NCI-H146 (cell line): Measurements from ENCODE around the gene MYB.

ENCODE experiments used
- DNase-seq: peaks from one replicate; lab custom pipeline; 2025; lab: John Stamatoyannopoulos, UW

The MYB gene

GRCh38 chr6:135188718-135189117 lies 7.6 kb downstream of the MYB start:
- no peak for DNase-seq

- no peak for DNase-seq
Measured at GRCh38 chr6:135189344-135189743, 8.2 kb downstream of the MYB start.

- DNase-seq: no peak
Measured at GRCh38 chr6:135191508-135192255, 10.6 kb downstream of the MYB start.

- DNase-seq: no peak
Measured at GRCh38 chr6:135192256-135193174, 11.4 kb downstream of the MYB start.

- no peak for DNase-seq
Measured at GRCh38 chr6:135193221-135193620, 12.1 kb downstream of the MYB start.

- DNase-seq: no peak
Measured at GRCh38 chr6:135195041-135195440, 13.9 kb downstream of the MYB start.

GRCh38 chr6:135195522-135195921 lies 14.4 kb downstream of the MYB start:
- no peak for DNase-seq

GRCh38 chr6:135196739-135197510 lies 15.8 kb downstream of the MYB start:
- no peak for DNase-seq

GRCh38 chr6:135202836-135203235 lies 21.7 kb downstream of the MYB start:
- no peak for DNase-seq

GRCh38 chr6:135204951-135205350 lies 23.8 kb downstream of the MYB start:
- DNase-seq: no peak

- DNase-seq: no peak
Measured at GRCh38 chr6:135209803-135210202, 28.7 kb downstream of the MYB start.

- no peak for DNase-seq
Measured at GRCh38 chr6:135210632-135211305, 29.7 kb downstream of the MYB start.

- no peak for DNase-seq
Measured at GRCh38 chr6:135211306-135211702, 30.2 kb downstream of the MYB start.

GRCh38 chr6:135212020-135212806 lies 31.1 kb downstream of the MYB start:
- DNase-seq: no peak

GRCh38 chr6:135212935-135213334 lies 31.8 kb downstream of the MYB start:
- DNase-seq: no peak

GRCh38 chr6:135213616-135214015 lies 32.5 kb downstream of the MYB start:
- no peak for DNase-seq

GRCh38 chr6:135215160-135215559 lies 34.1 kb downstream of the MYB start:
- DNase-seq: no peak

GRCh38 chr6:135215563-135215962 lies 34.5 kb downstream of the MYB start:
- no peak for DNase-seq

GRCh38 chr6:135217663-135218062 lies 36.6 kb downstream of the MYB start:
- no peak for DNase-seq

GRCh38 chr6:135219346-135219745 lies 38.2 kb downstream of the MYB start:
- DNase-seq: no peak

GRCh38 chr6:135221042-135221441 lies 39.9 kb downstream of the MYB start:
- DNase-seq: no peak
